Lower lobe of right lung (tissue), 2 donors: ENCODE results near the gene UGT1A8. TPM values are rescaled to one million over a fixed set of nuclear protein-coding genes. Genes with fewer than 3 reads are reported as not detected.

Source experiments
- ATAC-seq, 2 donors: fragments of 200-7000 bp; cut with Tn5 transposase; one replicate each; pipeline ENCODE4 v1.9.1; 2020 to 2022; ENCODE audit warnings: mild to moderate bottlenecking in 2 of 2, moderate library complexity in 2 of 2
- DNase-seq: peaks from one replicate; pipeline ENCODE4 v3.0.0-alpha.2; 2020
- H3K27ac ChIP-seq: fragments of 200-600 bp; one replicate; pipeline ENCODE4 v1.8.0; 2022
- H3K27me3 ChIP-seq: fragments of 200-600 bp; one replicate; pipeline ENCODE4 v1.8.0; 2022; ENCODE audit warnings: low read depth
- H3K36me3 ChIP-seq: fragments of 200-600 bp; one replicate; pipeline ENCODE4 v1.8.0; 2022; ENCODE audit warnings: mild to moderate bottlenecking
- H3K4me1 ChIP-seq: fragments of 200-600 bp; one replicate; pipeline ENCODE4 v1.8.0; 2022
- H3K4me3 ChIP-seq: fragments of 200-600 bp; one replicate; pipeline ENCODE4 v1.8.0; 2022; ENCODE audit warnings: mild to moderate bottlenecking
- H3K9me3 ChIP-seq: fragments of 200-600 bp; one replicate; pipeline ENCODE4 v1.8.0; 2022
- CTCF ChIP-seq: fragments of 200-600 bp; IDR thresholded peaks from one replicate; pipeline ENCODE4 v1.8.0; 2022; ENCODE audit warnings: antibody characterized with exemption, mild to moderate bottlenecking
- intact Hi-C: fragments of 100-400 bp; cut with DNase I; formaldehyde crosslinking; loops from one replicate; pipeline ENCODE4 v1.11.0; 2022
- total RNA-seq: library from RNA; stranded (reverse); fragmentation: NEBNext Ultra II Directional; extraction: Animal tissue kit (Norgen Biotek cat#: 25700); gene quantifications from one replicate; pipeline ENCODE4 v1.2.1, GENCODE V29; 2021
- donor health status: DM: no; HTN: yes; CAD: no; lungs with severe emphysema.

Gene UGT1A8
- total RNA-seq, 1 donor from 2014 or later: not detected

DNA sequence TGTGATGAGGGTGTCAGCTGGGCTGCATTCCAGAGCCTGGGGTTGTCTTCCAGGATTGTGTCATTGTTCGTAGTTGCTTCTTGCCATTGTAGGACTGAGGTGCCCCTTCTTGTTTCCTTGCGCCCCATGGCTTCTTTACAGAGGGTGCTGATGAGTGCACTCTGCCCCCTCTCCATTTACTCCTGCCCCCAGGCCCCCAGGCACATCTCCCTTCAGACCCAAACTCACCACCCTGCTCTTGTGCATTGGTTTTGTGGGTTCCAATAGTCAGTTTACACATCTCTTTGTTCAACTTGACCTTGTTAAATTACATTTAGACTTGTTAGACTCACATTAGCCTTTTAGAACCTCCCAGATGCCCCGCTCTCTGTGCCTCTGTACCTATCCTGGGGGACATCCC is 203.8 kb downstream of the UGT1A8 start:
- intact Hi-C loops: no loop called here
- no peak for ATAC-seq
- H3K4me1 ChIP-seq: no peaks in the 10 kb centered on the region
- no peak overlapping the region for H3K4me3 ChIP-seq
- H3K27me3 ChIP-seq: peaks cover 4% of the 10 kb centered on the region
- no peaks in the 10 kb centered on the region for H3K36me3 ChIP-seq
- no peak overlapping the region for H3K27ac ChIP-seq
- H3K9me3 ChIP-seq: no peaks in the 10 kb centered on the region
- no peak for TF ChIP-seq CTCF
- no peak for DNase-seq

- ATAC-seq (no peak), DNase-seq (no peak)
- Histone ChIP-seq H3K4me3 (no peak overlapping the region), H3K27me3 (peaks cover 4% of the 10 kb centered on the region), H3K4me1 (no peaks in the 10 kb centered on the region), H3K27ac (no peak overlapping the region), H3K9me3 (no peaks in the 10 kb centered on the region), H3K36me3 (no peaks in the 10 kb centered on the region)
- intact Hi-C loops: no loop called here
- no peak for TF ChIP-seq CTCF
Observed at GRCh38 chr2:233821709-233822100, 204.3 kb downstream of the UGT1A8 start.

GRCh38 chr2:233822101-233822771 is 204.8 kb downstream of the UGT1A8 start:
- ATAC-seq (no peak), DNase-seq (no peak)
- H3K4me1 ChIP-seq: no peaks in the 10 kb centered on the region
- no peak for TF ChIP-seq CTCF
- H3K27ac ChIP-seq: no peak overlapping the region
- no peaks in the 10 kb centered on the region for H3K9me3 ChIP-seq
- H3K27me3 ChIP-seq: peaks cover 4% of the 10 kb centered on the region
- intact Hi-C loops: no loop called here
- no peaks in the 10 kb centered on the region for H3K36me3 ChIP-seq
- no peak overlapping the region for H3K4me3 ChIP-seq

Other genes starting within 250 kb of the UGT1A8 start
- 45.4 TPM for gene USP40, start 50.9 kb upstream of the UGT1A8 start, total RNA-seq
- not detected for gene UGT1A10, start 18.8 kb downstream of the UGT1A8 start, total RNA-seq
- gene UGT1A9, start 54.3 kb downstream of the UGT1A8 start, total RNA-seq: not detected
- gene UGT1A7, start 64.3 kb downstream of the UGT1A8 start, total RNA-seq: not detected
- gene UGT1A6, start 75.3 kb downstream of the UGT1A8 start, total RNA-seq: 2.3 TPM
- 0.27 TPM for gene UGT1A5, start 95.3 kb downstream of the UGT1A8 start, total RNA-seq
- gene UGT1A4, start 101.1 kb downstream of the UGT1A8 start, total RNA-seq: not detected
- not detected for gene UGT1A3, start 111.4 kb downstream of the UGT1A8 start, total RNA-seq
- gene UGT1A1, start 142.6 kb downstream of the UGT1A8 start, total RNA-seq: 0.24 TPM
- gene MROH2A, start 160.7 kb downstream of the UGT1A8 start, total RNA-seq: not detected
- 1.5 TPM for gene HJURP, start 236.9 kb downstream of the UGT1A8 start, total RNA-seq